HL-60 (cell line): ENCODE data around the gene CREB3L1.
A peak's percentile ranks its signal among the peaks of the same experiment; 100 is the strongest.

Source experiments
- CTCF ChIP-seq: IDR thresholded peaks from one replicate; pipeline ENCODE4 v1.5.1; 2011; ENCODE audit warnings: low read length, control low read depth, inconsistent platforms; ENCODE audit not compliant: insufficient read depth
- GABPA ChIP-seq: IDR thresholded peaks from 2 replicates; pipeline ENCODE4 v1.6.1; 2012; ENCODE audit warnings: low read depth
- POLR2AphosphoS5 ChIP-seq: IDR thresholded peaks from 2 replicates; pipeline ENCODE4 v1.6.1; 2012; ENCODE audit warnings: low read depth
- REST ChIP-seq: IDR thresholded peaks from 2 replicates; pipeline ENCODE4 v1.6.1; 2012; ENCODE audit warnings: low read depth; ENCODE audit not compliant: insufficient replicate concordance
- SPI1 ChIP-seq: IDR thresholded peaks from 2 replicates; pipeline ENCODE4 v1.6.1; 2012; ENCODE audit warnings: low read depth, mild to moderate bottlenecking, borderline replicate concordance

GRCh38 chr11:46366661-46367161 lies 89.2 kb downstream of the CREB3L1 start:
- TF ChIP-seq CTCF = no peak
- no peak for TF ChIP-seq SPI1
- peak; percentile 34; the same call in 1 of the 2 replicates for TF ChIP-seq POLR2AphosphoS5
- TF ChIP-seq GABPA = no peak
- TF ChIP-seq REST = no peak
